Germinal center (tissue), 1 donor: Measurements from ENCODE around the gene ACACB.

Source experiments
- DNase-seq: peaks from one replicate; pipeline ENCODE4 v3.0.0; 2012; ENCODE audit warnings: mixed read lengths, low spot score

The ACACB gene

GRCh38 chr12:109115758-109116610, at the start of gene ACACB:
Gene ACACB, plus strand, starts transcription at chr12:109116587. Its CDS starts 22,819 bp downstream, at chr12:109139406.
- DNase-seq, result no peak

GRCh38 chr12:109069307-109070271, 46.8 kb upstream of the ACACB start:
- no peak for DNase-seq

- no peak for DNase-seq
Measured at GRCh38 chr12:109074866-109075265, 41.5 kb upstream of the ACACB start.

- DNase-seq, result no peak
Measured at GRCh38 chr12:109082751-109083150, 33.6 kb upstream of the ACACB start.

- DNase-seq, result no peak
Measured at GRCh38 chr12:109084425-109084824, 32.0 kb upstream of the ACACB start.

GRCh38 chr12:109085590-109085989, 30.8 kb upstream of the ACACB start:
- DNase-seq, result no peak

GRCh38 chr12:109087250-109087649, 29.1 kb upstream of the ACACB start:
- no peak for DNase-seq

- DNase-seq, result no peak
Measured at GRCh38 chr12:109088818-109089217, 27.6 kb upstream of the ACACB start.

GRCh38 chr12:109089683-109090082, 26.7 kb upstream of the ACACB start:
- DNase-seq, result no peak

- DNase-seq, result no peak
Measured at GRCh38 chr12:109092497-109093021, 23.8 kb upstream of the ACACB start.

GRCh38 chr12:109093022-109093918, 23.1 kb upstream of the ACACB start, which contains the start of gene ALKBH2:
Gene ALKBH2, minus strand, starts transcription at chr12:109093472. Its CDS starts 686 bp downstream, at chr12:109092786.
- DNase-seq, result peak; percentile 91

GRCh38 chr12:109097140-109097434, 19.3 kb upstream of the ACACB start:
- DNase-seq, result no peak

GRCh38 chr12:109097435-109098182, 18.8 kb upstream of the ACACB start, which contains the start of gene UNG:
Gene UNG, plus strand, starts transcription at chr12:109097597. Its CDS starts 83 bp downstream, at chr12:109097680.
- DNase-seq, result peak; percentile 99

- no peak for DNase-seq
Measured at GRCh38 chr12:109098183-109098604, 18.2 kb upstream of the ACACB start.

- DNase-seq, result no peak
Measured at GRCh38 chr12:109098651-109099050, 17.7 kb upstream of the ACACB start.

GRCh38 chr12:109099431-109100020, 16.9 kb upstream of the ACACB start:
- DNase-seq, result no peak

GRCh38 chr12:109100741-109101140, 15.6 kb upstream of the ACACB start:
- DNase-seq, result no peak

- no peak for DNase-seq
Measured at GRCh38 chr12:109102491-109102890, 13.9 kb upstream of the ACACB start.

- DNase-seq, result no peak
Measured at GRCh38 chr12:109105176-109105575, 11.2 kb upstream of the ACACB start.

- DNase-seq, result no peak
Measured at GRCh38 chr12:109109746-109110350, 6.5 kb upstream of the ACACB start.
